ENCODE measurements around the gene BRAF. TPM values are rescaled to one million over a fixed set of nuclear protein-coding genes. Genes with fewer than 3 reads are reported as not detected.
"Not testable (repeated sequence)": the region's sequence is repeated elsewhere in the genome, so short reads cannot be mapped to it uniquely, and the experiment has no call there.

The BRAF gene
- total and polyA plus RNA-seq, 11 donors, result 6.7 to 33.5 (median 23.4) TPM

GRCh38 chr7:140917258-140917657, 7.5 kb downstream of the BRAF start:
- H3K4me1 ChIP-seq, result peaks cover 0 to 31% (median 22%) of the 10 kb centered on the region in 12 donors
- TF ChIP-seq CTCF (IDR thresholded peaks at IDR 0.05) (no peak), POLR2A (IDR thresholded peaks at IDR 0.05) (no peak)
- no peaks in the 10 kb centered on the region for H3K9me3 ChIP-seq
- no peak overlapping the region for H3K4me3 ChIP-seq
- intact Hi-C loops (cut with DNase I), result no loop called here
- WGBS, 4 donors, result 89 to 100% (median 97%) methylated on average over 1 of the region's 1 CpG
- ATAC-seq, result no peak
- H3K27me3 ChIP-seq, result no peaks in the 10 kb centered on the region
- H3K36me3 ChIP-seq, result no peaks in the 10 kb centered on the region
- DNase-seq, result no peak
- no peak overlapping the region for H3K27ac ChIP-seq

GRCh38 chr7:140915935-140916555, 8.7 kb downstream of the BRAF start:
- H3K4me3 ChIP-seq, result no peak overlapping the region
- WGBS, 4 donors, result 79 to 84% (median 80%) methylated on average over 4 of the region's 4 CpGs
- H3K9me3 ChIP-seq, result no peaks in the 10 kb centered on the region
- no peaks in the 10 kb centered on the region for H3K36me3 ChIP-seq
- H3K27ac ChIP-seq, result no peak overlapping the region
- peaks cover 0 to 25% (median 16%) of the 10 kb centered on the region in 12 donors for H3K4me1 ChIP-seq
- ATAC-seq (no peak), DNase-seq (no peak)
- H3K27me3 ChIP-seq, result no peaks in the 10 kb centered on the region
- TF ChIP-seq CTCF (IDR thresholded peaks at IDR 0.05) (no peak), POLR2A (IDR thresholded peaks at IDR 0.05) (no peak)
- intact Hi-C loops (cut with DNase I), result no loop called here

- H3K9me3 ChIP-seq, result no peaks in the 10 kb centered on the region
- intact Hi-C loops (cut with DNase I), result no loop called here
- no peak overlapping the region for H3K4me3 ChIP-seq
- no peak overlapping the region for H3K27ac ChIP-seq
- peaks cover 0 to 4% (median 0%) of the 10 kb centered on the region in 9 donors for H3K36me3 ChIP-seq
- no peak for TF ChIP-seq POLR2A (IDR thresholded peaks at IDR 0.05)
- no peak for TF ChIP-seq CTCF (IDR thresholded peaks at IDR 0.05)
- ATAC-seq (no peak), DNase-seq (no peak)
- H3K27me3 ChIP-seq, result no peaks in the 10 kb centered on the region
- H3K4me1 ChIP-seq, result peaks cover 0 to 19% (median 13%) of the 10 kb centered on the region in 12 donors
These were observed 10.6 kb downstream of the BRAF start for GRCh38 chr7:140914083-140914482.

- H3K4me1 ChIP-seq, result peaks cover 0 to 21% (median 13%) of the 10 kb centered on the region in 12 donors
- H3K36me3 ChIP-seq; H3K9me3 ChIP-seq; H3K4me3 ChIP-seq; H3K27me3 ChIP-seq; ATAC-seq; H3K27ac ChIP-seq; intact Hi-C loops (cut with DNase I); DNase-seq: not testable (repeated sequence)
- 89 to 97% (median 94%) methylated on average over 5 of the region's 5 CpGs for WGBS, 4 donors
These were observed 11.2 kb downstream of the BRAF start for GRCh38 chr7:140913596-140913928.

- Histone ChIP-seq H3K27me3 (no peaks in the 10 kb centered on the region), H3K27ac (no peak overlapping the region), H3K36me3 (peaks cover 0 to 4% (median 0%) of the 10 kb centered on the region in 9 donors), H3K9me3 (no peaks in the 10 kb centered on the region), H3K4me1 (peaks cover 0 to 18% (median 10%) of the 10 kb centered on the region in 12 donors), H3K4me3 (no peak overlapping the region)
- intact Hi-C loops (cut with DNase I), result no loop called here
- DNase-seq (no peak), ATAC-seq (no peak)
- no peak for TF ChIP-seq CTCF (IDR thresholded peaks at IDR 0.05)
- no peak for TF ChIP-seq POLR2A (IDR thresholded peaks at IDR 0.05)
- WGBS, 4 donors, result 34 to 88% (median 40%) methylated on average over 1 of the region's 1 CpG
These were observed 13.0 kb downstream of the BRAF start for GRCh38 chr7:140911746-140912145.

All from heart left ventricle (tissue), 16 donors.